Measurements from ENCODE around the gene PLA2R1.
A peak's percentile ranks its signal among the peaks of the same experiment; 100 is the strongest.

- TF ChIP-seq CTCF (IDR thresholded peaks at IDR 0.05), result peak; percentile 73
- no peak for TF ChIP-seq SMAD4 (CRISPR knock-in tag; IDR thresholded peaks at IDR 0.05)
- peak; percentile 23; the same call in 1 of the 2 replicates for TF ChIP-seq TEAD4 (CRISPR knock-in tag; IDR thresholded peaks at IDR 0.05)
- TF ChIP-seq NR3C1 (CRISPR knock-in tag; conservative IDR thresholded peaks at IDR 0.05; ENCODE audit: low read depth), result no peak
- no peak for TF ChIP-seq NFYB (CRISPR knock-in tag; conservative IDR thresholded peaks at IDR 0.05; ENCODE audit: low read depth)
- peak; percentile 63; the same call in 1 of the 2 replicates for TF ChIP-seq HMGXB4 (CRISPR knock-in tag; IDR thresholded peaks at IDR 0.05)
- TF ChIP-seq, protein P1, sequence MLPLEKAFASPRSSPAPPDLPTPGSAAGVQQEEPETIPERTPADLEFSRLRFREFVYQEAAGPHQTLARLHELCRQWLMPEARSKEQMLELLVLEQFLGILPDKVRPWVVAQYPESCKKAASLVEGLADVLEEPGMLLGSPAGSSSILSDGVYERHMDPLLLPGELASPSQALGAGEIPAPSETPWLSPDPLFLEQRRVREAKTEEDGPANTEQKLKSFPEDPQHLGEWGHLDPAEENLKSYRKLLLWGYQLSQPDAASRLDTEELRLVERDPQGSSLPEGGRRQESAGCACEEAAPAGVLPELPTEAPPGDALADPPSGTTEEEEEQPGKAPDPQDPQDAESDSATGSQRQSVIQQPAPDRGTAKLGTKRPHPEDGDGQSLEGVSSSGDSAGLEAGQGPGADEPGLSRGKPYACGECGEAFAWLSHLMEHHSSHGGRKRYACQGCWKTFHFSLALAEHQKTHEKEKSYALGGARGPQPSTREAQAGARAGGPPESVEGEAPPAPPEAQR (CRISPR knock-in tag; IDR thresholded peaks at IDR 0.05), result no peak
- TF ChIP-seq, protein P2, sequence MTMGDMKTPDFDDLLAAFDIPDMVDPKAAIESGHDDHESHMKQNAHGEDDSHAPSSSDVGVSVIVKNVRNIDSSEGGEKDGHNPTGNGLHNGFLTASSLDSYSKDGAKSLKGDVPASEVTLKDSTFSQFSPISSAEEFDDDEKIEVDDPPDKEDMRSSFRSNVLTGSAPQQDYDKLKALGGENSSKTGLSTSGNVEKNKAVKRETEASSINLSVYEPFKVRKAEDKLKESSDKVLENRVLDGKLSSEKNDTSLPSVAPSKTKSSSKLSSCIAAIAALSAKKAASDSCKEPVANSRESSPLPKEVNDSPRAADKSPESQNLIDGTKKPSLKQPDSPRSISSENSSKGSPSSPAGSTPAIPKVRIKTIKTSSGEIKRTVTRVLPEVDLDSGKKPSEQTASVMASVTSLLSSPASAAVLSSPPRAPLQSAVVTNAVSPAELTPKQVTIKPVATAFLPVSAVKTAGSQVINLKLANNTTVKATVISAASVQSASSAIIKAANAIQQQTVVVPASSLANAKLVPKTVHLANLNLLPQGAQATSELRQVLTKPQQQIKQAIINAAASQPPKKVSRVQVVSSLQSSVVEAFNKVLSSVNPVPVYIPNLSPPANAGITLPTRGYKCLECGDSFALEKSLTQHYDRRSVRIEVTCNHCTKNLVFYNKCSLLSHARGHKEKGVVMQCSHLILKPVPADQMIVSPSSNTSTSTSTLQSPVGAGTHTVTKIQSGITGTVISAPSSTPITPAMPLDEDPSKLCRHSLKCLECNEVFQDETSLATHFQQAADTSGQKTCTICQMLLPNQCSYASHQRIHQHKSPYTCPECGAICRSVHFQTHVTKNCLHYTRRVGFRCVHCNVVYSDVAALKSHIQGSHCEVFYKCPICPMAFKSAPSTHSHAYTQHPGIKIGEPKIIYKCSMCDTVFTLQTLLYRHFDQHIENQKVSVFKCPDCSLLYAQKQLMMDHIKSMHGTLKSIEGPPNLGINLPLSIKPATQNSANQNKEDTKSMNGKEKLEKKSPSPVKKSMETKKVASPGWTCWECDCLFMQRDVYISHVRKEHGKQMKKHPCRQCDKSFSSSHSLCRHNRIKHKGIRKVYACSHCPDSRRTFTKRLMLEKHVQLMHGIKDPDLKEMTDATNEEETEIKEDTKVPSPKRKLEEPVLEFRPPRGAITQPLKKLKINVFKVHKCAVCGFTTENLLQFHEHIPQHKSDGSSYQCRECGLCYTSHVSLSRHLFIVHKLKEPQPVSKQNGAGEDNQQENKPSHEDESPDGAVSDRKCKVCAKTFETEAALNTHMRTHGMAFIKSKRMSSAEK (CRISPR knock-in tag; IDR thresholded peaks at IDR 0.05; ENCODE audit: borderline replicate concordance), result no peak
- TF ChIP-seq, protein P3, sequence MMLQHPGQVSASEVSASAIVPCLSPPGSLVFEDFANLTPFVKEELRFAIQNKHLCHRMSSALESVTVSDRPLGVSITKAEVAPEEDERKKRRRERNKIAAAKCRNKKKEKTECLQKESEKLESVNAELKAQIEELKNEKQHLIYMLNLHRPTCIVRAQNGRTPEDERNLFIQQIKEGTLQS (CRISPR knock-in tag; conservative IDR thresholded peaks at IDR 0.05), result no peak
- TF ChIP-seq, protein P4, sequence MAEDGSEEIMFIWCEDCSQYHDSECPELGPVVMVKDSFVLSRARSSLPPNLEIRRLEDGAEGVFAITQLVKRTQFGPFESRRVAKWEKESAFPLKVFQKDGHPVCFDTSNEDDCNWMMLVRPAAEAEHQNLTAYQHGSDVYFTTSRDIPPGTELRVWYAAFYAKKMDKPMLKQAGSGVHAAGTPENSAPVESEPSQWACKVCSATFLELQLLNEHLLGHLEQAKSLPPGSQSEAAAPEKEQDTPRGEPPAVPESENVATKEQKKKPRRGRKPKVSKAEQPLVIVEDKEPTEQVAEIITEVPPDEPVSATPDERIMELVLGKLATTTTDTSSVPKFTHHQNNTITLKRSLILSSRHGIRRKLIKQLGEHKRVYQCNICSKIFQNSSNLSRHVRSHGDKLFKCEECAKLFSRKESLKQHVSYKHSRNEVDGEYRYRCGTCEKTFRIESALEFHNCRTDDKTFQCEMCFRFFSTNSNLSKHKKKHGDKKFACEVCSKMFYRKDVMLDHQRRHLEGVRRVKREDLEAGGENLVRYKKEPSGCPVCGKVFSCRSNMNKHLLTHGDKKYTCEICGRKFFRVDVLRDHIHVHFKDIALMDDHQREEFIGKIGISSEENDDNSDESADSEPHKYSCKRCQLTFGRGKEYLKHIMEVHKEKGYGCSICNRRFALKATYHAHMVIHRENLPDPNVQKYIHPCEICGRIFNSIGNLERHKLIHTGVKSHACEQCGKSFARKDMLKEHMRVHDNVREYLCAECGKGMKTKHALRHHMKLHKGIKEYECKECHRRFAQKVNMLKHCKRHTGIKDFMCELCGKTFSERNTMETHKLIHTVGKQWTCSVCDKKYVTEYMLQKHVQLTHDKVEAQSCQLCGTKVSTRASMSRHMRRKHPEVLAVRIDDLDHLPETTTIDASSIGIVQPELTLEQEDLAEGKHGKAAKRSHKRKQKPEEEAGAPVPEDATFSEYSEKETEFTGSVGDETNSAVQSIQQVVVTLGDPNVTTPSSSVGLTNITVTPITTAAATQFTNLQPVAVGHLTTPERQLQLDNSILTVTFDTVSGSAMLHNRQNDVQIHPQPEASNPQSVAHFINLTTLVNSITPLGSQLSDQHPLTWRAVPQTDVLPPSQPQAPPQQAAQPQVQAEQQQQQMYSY (CRISPR knock-in tag; IDR thresholded peaks at IDR 0.05), result no peak
- TF ChIP-seq E2F4 (CRISPR knock-in tag; IDR thresholded peaks at IDR 0.05; ENCODE audit: borderline replicate concordance, low read depth), result no peak
- TF ChIP-seq KAT7 (CRISPR knock-in tag; IDR thresholded peaks at IDR 0.05; ENCODE audit: borderline replicate concordance), result no peak
- TF ChIP-seq ESRRA (CRISPR knock-in tag; IDR thresholded peaks at IDR 0.05; ENCODE audit: borderline replicate concordance), result no peak
Measured at GRCh38 chr2:159921752-159922404, 140.5 kb downstream of the PLA2R1 start.

Data from WTC11 (cell line).